AG08396 (cell line): ENCODE results near the gene TBCE.

Experiments
- DNase-seq: peaks from one replicate; pipeline ENCODE4 v3.0.0; 2012; ENCODE audit warnings: low spot score, mixed read lengths

Gene TBCE

GRCh38 chr1:235411489-235412486 lies 44.6 kb downstream of the TBCE start:
- no peak for DNase-seq

- peak; percentile 77 for DNase-seq
These were observed 48.0 kb downstream of the TBCE start for GRCh38 chr1:235415008-235415904.

- peak; percentile 43 for DNase-seq
These were observed 49.4 kb downstream of the TBCE start for GRCh38 chr1:235416662-235417049.

GRCh38 chr1:235417086-235417697 lies 50.0 kb downstream of the TBCE start:
- peak; percentile 82 for DNase-seq

GRCh38 chr1:235421751-235422150 lies 54.5 kb downstream of the TBCE start:
- no peak for DNase-seq

- DNase-seq = no peak
These were observed 56.0 kb downstream of the TBCE start for GRCh38 chr1:235423214-235423652.

- DNase-seq = no peak
These were observed 56.9 kb downstream of the TBCE start for GRCh38 chr1:235424092-235424491.

GRCh38 chr1:235425357-235425756 lies 58.1 kb downstream of the TBCE start:
- no peak for DNase-seq

- no peak for DNase-seq
These were observed 58.9 kb downstream of the TBCE start for GRCh38 chr1:235426143-235426542.

- DNase-seq = no peak
These were observed 59.5 kb downstream of the TBCE start for GRCh38 chr1:235426680-235427079.

- DNase-seq = no peak
These were observed 60.2 kb downstream of the TBCE start for GRCh38 chr1:235427447-235427846.

- DNase-seq = no peak
These were observed 61.9 kb downstream of the TBCE start for GRCh38 chr1:235429143-235429542.

- peak; percentile 37 for DNase-seq
These were observed 63.8 kb downstream of the TBCE start for GRCh38 chr1:235430991-235431390.

GRCh38 chr1:235434001-235434400 lies 66.8 kb downstream of the TBCE start:
- no peak for DNase-seq

- DNase-seq = no peak
These were observed 74.0 kb downstream of the TBCE start for GRCh38 chr1:235441159-235441685.

GRCh38 chr1:235442788-235443429 lies 75.7 kb downstream of the TBCE start:
- DNase-seq = peak; percentile 56

GRCh38 chr1:235448616-235449015 lies 81.4 kb downstream of the TBCE start:
- no peak for DNase-seq

- DNase-seq = no peak
These were observed 83.2 kb downstream of the TBCE start for GRCh38 chr1:235450433-235450832.

GRCh38 chr1:235450886-235451483 lies 83.8 kb downstream of the TBCE start:
- no peak for DNase-seq

- no peak for DNase-seq
These were observed 86.8 kb downstream of the TBCE start for GRCh38 chr1:235454021-235454420.

GRCh38 chr1:235455097-235455496 lies 87.9 kb downstream of the TBCE start:
- no peak for DNase-seq
